OCI-LY7 (cell line): Measurements from ENCODE around the gene TBC1D4. TPM values are rescaled to one million over a fixed set of nuclear protein-coding genes. Genes with fewer than 3 reads are reported as not detected.

Experiments
- BruUV-seq: library from RNA; stranded (reverse); fragments of 400-500 nt; replicated peaks from 2 replicates; lab custom pipeline; 2021; lab: Mats Ljungman, UMichigan
- CTCF ChIA-PET: fragments of 300-600 bp; sonication (Branson Sonifier 250); formaldehyde crosslinking; loops from one replicate; lab custom pipeline; 2022; ENCODE audit warnings: antibody characterized with exemption; ENCODE audit not compliant: unreplicated experiment; lab: Charles Lee
- POLR2A ChIA-PET: fragments of 300-600 bp; sonication (Branson Sonifier 250); formaldehyde crosslinking; loops from one replicate; lab custom pipeline; 2022; ENCODE audit warnings: antibody characterized with exemption; lab: Charles Lee
- DNase-seq: peaks from one replicate; pipeline ENCODE4 v3.0.0-alpha.2; 2015; ENCODE audit warnings: low spot score
- H2AFZ ChIP-seq: fragments of 200-600 bp; sonication (generic), shearing (Covaris generic); 2 replicates; pipeline ENCODE4 v1.6.1; 2014; ENCODE audit warnings: mild to moderate bottlenecking, antibody characterized with exemption, low read length, moderate library complexity
- H3K27ac ChIP-seq: fragments of 200-600 bp; sonication (generic); 2 replicates; pipeline ENCODE4 v1.5.1; 2014; ENCODE audit warnings: mixed run types, low read depth, mild to moderate bottlenecking, moderate library complexity, low read length, inconsistent platforms; ENCODE audit not compliant: poor library complexity, severe bottlenecking
- H3K36me3 ChIP-seq: fragments of 200-600 bp; sonication (generic); 2 replicates; pipeline ENCODE4 v1.6.1; 2014; ENCODE audit warnings: mild to moderate bottlenecking, antibody characterized with exemption, low read length, moderate library complexity, mixed read lengths; ENCODE audit not compliant: insufficient read depth
- H3K4me1 ChIP-seq: fragments of 200-600 bp; sonication (generic); 2 replicates; pipeline ENCODE4 v1.5.1; 2014; ENCODE audit warnings: mild to moderate bottlenecking, low read length; ENCODE audit not compliant: insufficient read depth, poor library complexity, severe bottlenecking
- H3K4me2 ChIP-seq: fragments of 200-600 bp; sonication (generic); 2 replicates; pipeline ENCODE4 v1.6.1; 2014; ENCODE audit warnings: mild to moderate bottlenecking, low read length
- H3K4me3 ChIP-seq: fragments of 200-600 bp; sonication (generic); 2 replicates; pipeline ENCODE4 v1.5.1; 2014; ENCODE audit warnings: mild to moderate bottlenecking, low read depth, low read length; ENCODE audit not compliant: poor library complexity, severe bottlenecking
- H3K79me2 ChIP-seq: fragments of 200-600 bp; sonication (generic); 2 replicates; pipeline ENCODE4 v1.6.1; 2016; ENCODE audit warnings: low read depth, mild to moderate bottlenecking, low read length, moderate library complexity, mixed read lengths; ENCODE audit not compliant: insufficient read depth
- H3K9me2 ChIP-seq: fragments of 200-600 bp; sonication (generic); 2 replicates; pipeline ENCODE4 v1.6.1; 2016; ENCODE audit warnings: mild to moderate bottlenecking, low read length, mixed read lengths; ENCODE audit not compliant: insufficient read depth
- H3K9me3 ChIP-seq: fragments of 200-600 bp; sonication (generic); 2 replicates; pipeline ENCODE4 v1.6.1; 2014; ENCODE audit warnings: mild to moderate bottlenecking, mixed run types, low read length, mixed read lengths
- H4K20me1 ChIP-seq: fragments of 200-600 bp; sonication (generic); 2 replicates; pipeline ENCODE4 v1.6.1; 2014; ENCODE audit warnings: mild to moderate bottlenecking, antibody characterized with exemption, low read length, moderate library complexity, mixed read lengths; ENCODE audit not compliant: insufficient read depth
- EZH2phosphoT487 ChIP-seq: fragments of 200-600 bp; sonication (generic); IDR thresholded peaks from 2 replicates; pipeline ENCODE4 v1.6.1; 2018; ENCODE audit warnings: low read depth, borderline replicate concordance, mild to moderate bottlenecking, mixed run types, antibody characterized with exemption, low read length, moderate library complexity, mixed read lengths
- intact Hi-C: fragments of 100-400 bp; cut with micrococcal nuclease; formaldehyde crosslinking; loops from one replicate; pipeline ENCODE4 v1.10.0; 2022; ENCODE audit not compliant: unreplicated experiment
- total RNA-seq, 2 experiments: library from RNA; depleted of rRNA in 1 of 2; stranded (reverse); fragments of >200 nt in 1 of 2; shearing (Covaris generic) in 1 of 2; gene quantifications; 2 replicates each; pipeline ENCODE4 v1.2.3, GENCODE V29; 2014 to 2022
- TF ChIP-seq, protein P1 (sequence below): fragments of 200-600 bp; sonication (generic); conservative IDR thresholded peaks from 2 replicates; pipeline ENCODE4 v1.5.1; 2014; ENCODE audit warnings: mild to moderate bottlenecking, antibody characterized with exemption, low read length, moderate library complexity, mixed read lengths

TBC1D4 gene
- total RNA-seq, 2 experiments from 2014 or later, result 21.7 to 24.3 TPM

DNA sequence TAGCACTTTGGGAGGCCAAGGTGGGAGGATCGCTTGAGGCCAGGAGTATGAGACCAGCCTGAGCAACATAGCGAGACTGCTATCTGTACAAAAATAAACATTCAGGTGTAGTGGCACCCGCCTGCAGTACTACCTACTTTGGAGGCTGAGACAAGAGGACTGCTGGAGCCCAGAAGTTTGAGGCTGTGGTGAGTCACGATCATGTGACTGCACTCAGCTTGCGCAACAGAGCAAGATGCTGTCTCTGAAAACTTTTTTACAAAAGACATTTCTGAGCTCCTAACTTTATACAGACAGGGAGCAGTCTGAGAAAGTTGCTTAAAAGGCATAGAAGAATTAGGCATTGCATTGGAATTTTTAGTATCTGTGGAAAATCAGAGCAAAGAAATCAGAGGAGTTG, 10.4 kb upstream of the TBC1D4 start:
- no peak for TF ChIP-seq EZH2phosphoT487
- TF ChIP-seq, protein P1, sequence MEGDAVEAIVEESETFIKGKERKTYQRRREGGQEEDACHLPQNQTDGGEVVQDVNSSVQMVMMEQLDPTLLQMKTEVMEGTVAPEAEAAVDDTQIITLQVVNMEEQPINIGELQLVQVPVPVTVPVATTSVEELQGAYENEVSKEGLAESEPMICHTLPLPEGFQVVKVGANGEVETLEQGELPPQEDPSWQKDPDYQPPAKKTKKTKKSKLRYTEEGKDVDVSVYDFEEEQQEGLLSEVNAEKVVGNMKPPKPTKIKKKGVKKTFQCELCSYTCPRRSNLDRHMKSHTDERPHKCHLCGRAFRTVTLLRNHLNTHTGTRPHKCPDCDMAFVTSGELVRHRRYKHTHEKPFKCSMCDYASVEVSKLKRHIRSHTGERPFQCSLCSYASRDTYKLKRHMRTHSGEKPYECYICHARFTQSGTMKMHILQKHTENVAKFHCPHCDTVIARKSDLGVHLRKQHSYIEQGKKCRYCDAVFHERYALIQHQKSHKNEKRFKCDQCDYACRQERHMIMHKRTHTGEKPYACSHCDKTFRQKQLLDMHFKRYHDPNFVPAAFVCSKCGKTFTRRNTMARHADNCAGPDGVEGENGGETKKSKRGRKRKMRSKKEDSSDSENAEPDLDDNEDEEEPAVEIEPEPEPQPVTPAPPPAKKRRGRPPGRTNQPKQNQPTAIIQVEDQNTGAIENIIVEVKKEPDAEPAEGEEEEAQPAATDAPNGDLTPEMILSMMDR, result no peak
- no peaks in the 10 kb centered on the region for H3K79me2 ChIP-seq
- intact Hi-C loops, result no loop called here
- H3K4me2 ChIP-seq, result no peak overlapping the region
- no TSS peak for BruUV-seq
- no peaks in the 10 kb centered on the region for H3K4me1 ChIP-seq
- no peaks in the 10 kb centered on the region for H3K36me3 ChIP-seq
- no peak for DNase-seq
- POLR2A ChIA-PET, result interaction anchor here (0.5 to 1.5 kb wide), 4 partner anchors 43 to 179 kb away, joined by 3 to 5 read pairs (median 4); no protein-coding TSS in a partner anchor
- no peak overlapping the region for H2AFZ ChIP-seq
- H3K4me3 ChIP-seq, result no peak overlapping the region
- no peaks in the 10 kb centered on the region for H3K9me2 ChIP-seq
- H3K9me3 ChIP-seq, result no peaks in the 10 kb centered on the region
- CTCF ChIA-PET, result no interaction called here
- no peak overlapping the region for H3K27ac ChIP-seq
- H4K20me1 ChIP-seq, result no peaks in the 10 kb centered on the region

DNA sequence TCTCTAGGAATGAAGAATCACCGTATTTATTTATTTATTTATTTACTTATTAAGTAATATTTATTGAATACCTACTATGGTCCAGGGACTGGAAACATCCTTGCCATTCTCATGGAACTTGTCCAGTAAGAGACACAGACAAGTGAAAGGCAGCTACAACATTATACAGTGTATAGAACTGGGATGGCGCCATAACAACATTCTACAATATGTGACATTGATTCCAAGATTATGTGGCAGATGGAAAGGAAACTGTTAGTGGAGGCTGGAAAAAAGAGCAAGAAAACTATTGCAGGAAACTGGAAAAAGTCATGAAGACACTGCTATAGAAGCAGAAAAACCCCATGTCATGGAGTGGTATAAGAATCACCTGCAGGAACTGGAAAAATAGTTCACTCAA, 9.4 kb upstream of the TBC1D4 start:
- no peaks in the 10 kb centered on the region for H3K36me3 ChIP-seq
- no peak overlapping the region for H2AFZ ChIP-seq
- CTCF ChIA-PET, result no interaction called here
- DNase-seq, result no peak
- H3K9me2 ChIP-seq, result no peaks in the 10 kb centered on the region
- H3K9me3 ChIP-seq, result no peaks in the 10 kb centered on the region
- POLR2A ChIA-PET, result interaction anchor here (0.8 to 1.5 kb wide), 2 partner anchors 52 to 91 kb away, joined by 4 to 5 read pairs; no protein-coding TSS in a partner anchor
- no peak for TF ChIP-seq EZH2phosphoT487
- TF ChIP-seq, protein P1, result no peak
- no peaks in the 10 kb centered on the region for H4K20me1 ChIP-seq
- no peaks in the 10 kb centered on the region for H3K4me1 ChIP-seq
- H3K4me3 ChIP-seq, result no peak overlapping the region
- H3K79me2 ChIP-seq, result no peaks in the 10 kb centered on the region
- H3K4me2 ChIP-seq, result no peak overlapping the region
- no TSS peak for BruUV-seq
- no peak overlapping the region for H3K27ac ChIP-seq
- intact Hi-C loops, result no loop called here

DNA sequence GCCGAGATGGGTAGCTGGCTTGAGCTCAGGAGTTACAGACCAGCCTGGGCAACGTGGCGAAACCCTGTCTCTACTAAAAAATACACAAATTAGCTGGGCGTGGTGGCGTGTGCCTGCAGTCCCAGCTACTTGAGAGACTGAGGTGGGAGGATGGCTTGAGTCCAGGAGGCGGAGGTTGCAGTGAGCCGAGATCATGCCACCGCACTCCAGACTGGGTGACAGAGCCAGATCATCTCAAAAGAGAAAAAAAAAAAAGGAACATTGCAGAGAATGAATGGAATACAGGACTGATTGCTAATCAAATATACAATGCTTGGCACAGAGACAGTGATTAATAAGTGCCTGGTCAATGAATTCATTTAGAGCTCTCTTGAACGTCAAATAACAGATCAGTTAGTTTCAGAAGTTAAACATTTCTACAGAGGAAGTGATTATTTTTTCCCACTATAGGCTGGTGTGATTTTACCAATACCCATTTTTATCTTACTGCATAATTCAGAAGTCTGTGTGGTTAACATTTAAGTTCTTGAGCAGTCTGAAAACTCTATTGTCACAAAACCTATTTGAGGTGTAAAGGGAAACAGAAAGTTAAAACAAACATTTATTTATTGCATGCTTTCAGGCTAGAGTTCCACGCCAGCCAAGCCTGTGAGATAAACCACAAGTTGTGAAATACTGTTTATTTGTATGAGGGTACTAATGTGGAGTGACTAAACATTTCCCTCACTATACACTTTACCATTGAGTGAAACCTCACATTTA, 7.7 kb upstream of the TBC1D4 start:
- BruUV-seq, result no TSS peak
- Histone ChIP-seq H3K4me2 (no peak overlapping the region), H2AFZ (no peak overlapping the region), H3K36me3 (no peaks in the 10 kb centered on the region), H3K4me1 (no peaks in the 10 kb centered on the region), H3K79me2 (no peaks in the 10 kb centered on the region), H3K27ac (no peak overlapping the region), H3K9me3 (no peaks in the 10 kb centered on the region), H3K4me3 (no peak overlapping the region), H4K20me1 (no peaks in the 10 kb centered on the region), H3K9me2 (no peaks in the 10 kb centered on the region)
- CTCF ChIA-PET, result no interaction called here
- intact Hi-C loops, result no loop called here
- no peak for DNase-seq
- TF ChIP-seq EZH2phosphoT487, result no peak
- TF ChIP-seq, protein P1, result no peak
- POLR2A ChIA-PET, result interaction anchor here (0.6 to 0.7 kb wide), 2 partner anchors 189 to 783 kb away, joined by 3 read pairs; no protein-coding TSS in a partner anchor
